K562 (cell line): ENCODE results near the gene CDNF. TPM values are rescaled to one million over a fixed set of nuclear protein-coding genes. Genes with fewer than 3 reads are reported as not detected.

ENCODE experiments used
- ATAC-seq: fragments of 200-7000 bp; cut with Tn5 transposase; 3 replicates; pipeline ENCODE4 v1.9.1; 2020; ENCODE audit warnings: moderate library complexity
- BruUV-seq: library from RNA; stranded (reverse); fragments of 400-500 nt; replicated peaks from 2 replicates; lab custom pipeline; 2021; lab: Mats Ljungman, UMichigan
- CTCF ChIA-PET: fragments of 300-600 bp; formaldehyde crosslinking; extraction: SDS; loops from one replicate; lab custom pipeline; 2021; ENCODE audit warnings: low intra/inter-chr PET ratio; lab: Yijun Ruan, JAX
- POLR2A ChIA-PET: fragments of 300-600, 350-650 bp; sonication (Branson Sonifier 250); formaldehyde crosslinking; extraction: SDS; loops from one replicate; lab custom pipeline; 2021; ENCODE audit warnings: antibody characterized with exemption, inconsistent platforms; lab: Yijun Ruan, JAX
- DNase-seq, 4 experiments: peaks; one replicate each; pipeline versions ENCODE4 v3.0.0 to v3.0.0-alpha.2; 2011 to 2018; ENCODE audit warnings: low spot score in 3 of 4, mixed read lengths in 3 of 4; ENCODE audit errors: extremely low read depth in 1 of 4
- FAIRE-seq: peaks from 2 replicates; lab custom pipeline; 2011; peaks lifted over from hg19 to GRCh38; lab: Jason Lieb, UNC
- H2AFZ ChIP-seq: 2 replicates; pipeline ENCODE4 v1.6.0; 2011; ENCODE audit warnings: low read depth, low read length, control low read depth, inconsistent platforms
- H3K27ac ChIP-seq: fragments of 200-600 bp; 3 replicates; pipeline ENCODE4 v1.8.0; 2011; ENCODE audit warnings: low read depth, mild to moderate bottlenecking, control low read depth, inconsistent platforms, low read length, moderate library complexity, mixed read lengths; ENCODE audit errors: extremely low read depth
- H3K27me3 ChIP-seq, 2 experiments: fragments of 300-600 bp in 1 of 2; 2 replicates in 1 of 2; 3 replicates in 1 of 2; pipeline versions ENCODE4 v1.6.0 to v1.8.0; 2011; ENCODE audit warnings: inconsistent platforms in 2 of 2, low read length in 2 of 2, mild to moderate bottlenecking in 1 of 2, mixed read lengths in 1 of 2, moderate library complexity in 1 of 2; ENCODE audit not compliant: control insufficient read depth in 2 of 2, insufficient read depth in 2 of 2
- H3K36me3 ChIP-seq: fragments of 300-600 bp; 3 replicates; pipeline ENCODE4 v1.8.0; 2011; ENCODE audit warnings: mild to moderate bottlenecking, low read length, inconsistent platforms; ENCODE audit not compliant: control insufficient read depth, insufficient read depth
- H3K4me1 ChIP-seq, 2 experiments: fragments of 200-600 bp in 1 of 2; replicated peaks in 1 of 2; 2 replicates in 1 of 2; 3 replicates in 1 of 2; pipeline versions ENCODE4 v1.5.1 to v1.8.0; 2011; ENCODE audit warnings: inconsistent platforms in 2 of 2, low read length in 2 of 2, mild to moderate bottlenecking in 1 of 2, mixed read lengths in 1 of 2, moderate library complexity in 1 of 2; ENCODE audit not compliant: control insufficient read depth in 2 of 2, insufficient read depth in 2 of 2
- H3K4me2 ChIP-seq: 2 replicates; pipeline ENCODE4 v1.6.1; 2011; ENCODE audit warnings: low read length, control low read depth, inconsistent platforms, mixed read lengths; ENCODE audit not compliant: insufficient read depth
- H3K4me3 ChIP-seq: fragments of 200-600 bp; sonication (generic), shearing (Covaris generic); 2 replicates; pipeline ENCODE4 v1.5.1; 2016; ENCODE audit warnings: control low read depth, inconsistent platforms
- H3K79me2 ChIP-seq: fragments of 200-600 bp; 3 replicates; pipeline ENCODE4 v1.8.0; 2011; ENCODE audit warnings: low read length, inconsistent platforms; ENCODE audit not compliant: control insufficient read depth, insufficient read depth
- H3K9ac ChIP-seq, 2 experiments: 2 replicates each; pipeline versions ENCODE4 v1.6.0 to v1.6.1; 2011; ENCODE audit warnings: low read depth in 2 of 2, low read length in 2 of 2, control low read depth in 1 of 2, inconsistent platforms in 1 of 2, mild to moderate bottlenecking in 1 of 2, mixed read lengths in 1 of 2; ENCODE audit not compliant: insufficient read depth in 1 of 2
- H3K9me1 ChIP-seq: one replicate; pipeline ENCODE4 v1.6.0; 2011; ENCODE audit warnings: inconsistent platforms, mild to moderate bottlenecking, low read length, moderate library complexity; ENCODE audit not compliant: control insufficient read depth, insufficient read depth
- H3K9me3 ChIP-seq: replicated peaks from 2 replicates; pipeline ENCODE4 v1.5.1; 2011; ENCODE audit warnings: low read depth, low read length, inconsistent platforms; ENCODE audit not compliant: control insufficient read depth, insufficient read depth
- H4K20me1 ChIP-seq: replicated peaks from 2 replicates; pipeline ENCODE4 v1.6.1; 2011; ENCODE audit warnings: low read length, inconsistent platforms, mixed read lengths; ENCODE audit not compliant: control insufficient read depth, insufficient read depth
- BRF2 ChIP-seq: IDR thresholded peaks from 3 replicates; pipeline ENCODE4 v1.6.1; 2011; ENCODE audit warnings: borderline replicate concordance, mild to moderate bottlenecking; ENCODE audit not compliant: insufficient read length, insufficient read depth
- FOXA3 ChIP-seq, 2 experiments: fragments of 450-650 bp in 1 of 2; sonication (generic) in 1 of 2; formaldehyde crosslinking; IDR thresholded peaks in 1 of 2; conservative IDR thresholded peaks in 1 of 2; 2 replicates each; pipeline versions ENCODE4 v1.4.0 to v1.8.0; 2020 to 2022; ENCODE audit warnings: mild to moderate bottlenecking in 2 of 2, missing genetic modification reagents in 1 of 2
- GMEB1 ChIP-seq: fragments of 250-450 bp; sonication (Bioruptor Pico); IDR thresholded peaks from 2 replicates; pipeline ENCODE4 v1.4.0; 2020; ENCODE audit warnings: mild to moderate bottlenecking
- GTF2E2 ChIP-seq: fragments of 200-800 bp; sonication (Bioruptor generic); IDR thresholded peaks from 2 replicates; pipeline ENCODE4 v1.6.1; 2016; ENCODE audit warnings: missing genetic modification characterization, missing compliant biosample characterization
- HDAC8 ChIP-seq: fragments of 450-650 bp; IDR thresholded peaks from 2 replicates; pipeline ENCODE4 v1.6.1; 2016; ENCODE audit warnings: mild to moderate bottlenecking, missing genetic modification characterization, moderate library complexity, missing compliant biosample characterization
- HNRNPLL ChIP-seq: fragments of 200-400 bp; formaldehyde crosslinking; IDR thresholded peaks from 2 replicates; pipeline ENCODE4 v1.6.1; 2017; ENCODE audit warnings: low read length, low read depth, mild to moderate bottlenecking; ENCODE audit not compliant: poor library complexity, severe bottlenecking
- MAZ ChIP-seq, 2 experiments: fragments of 450-650 bp in 1 of 2; sonication (generic) in 1 of 2; formaldehyde crosslinking; IDR thresholded peaks in 1 of 2; conservative IDR thresholded peaks in 1 of 2; 2 replicates each; pipeline versions ENCODE4 v1.4.0 to v1.5.0; 2020; ENCODE audit warnings: mild to moderate bottlenecking in 1 of 2, missing genetic modification reagents in 1 of 2
- NFATC3 ChIP-seq: fragments of 450-650 bp; IDR thresholded peaks from 2 replicates; pipeline ENCODE4 v1.6.1; 2017; ENCODE audit warnings: mild to moderate bottlenecking
- PRMT5 ChIP-seq: sonication (generic); formaldehyde crosslinking; IDR thresholded peaks from 2 replicates; pipeline ENCODE4 v1.5.0; 2020; ENCODE audit warnings: missing genetic modification reagents
- RFX7 ChIP-seq: fragments of 250-450 bp; sonication (Bioruptor Pico); IDR thresholded peaks from 2 replicates; pipeline ENCODE4 v1.5.1; 2021; ENCODE audit warnings: mild to moderate bottlenecking
- RNF2 ChIP-seq: sonication (generic); IDR thresholded peaks from 2 replicates; pipeline ENCODE4 v1.6.1; 2016
- SAP30 ChIP-seq: fragments of 200-600 bp; sonication (generic); IDR thresholded peaks from 2 replicates; pipeline ENCODE4 v1.6.1; 2012; ENCODE audit warnings: borderline replicate concordance, low read depth, mild to moderate bottlenecking, moderate library complexity, low read length, control low read depth, inconsistent platforms; ENCODE audit not compliant: insufficient read depth, poor library complexity, severe bottlenecking
- U2AF1 ChIP-seq: fragments of 200-400 bp; formaldehyde crosslinking; optimal IDR thresholded peaks from 2 replicates; pipeline ENCODE3; 2017; ENCODE audit warnings: mild to moderate bottlenecking, low read depth, low read length, moderate library complexity
- XRCC3 ChIP-seq: fragments of 450-650 bp; IDR thresholded peaks from 2 replicates; pipeline ENCODE4 v1.6.1; 2017; ENCODE audit warnings: mild to moderate bottlenecking, moderate library complexity
- ZNF398 ChIP-seq: fragments of 250-450 bp; sonication (Bioruptor Pico); IDR thresholded peaks from 2 replicates; pipeline ENCODE4 v1.8.0; 2021; ENCODE audit warnings: moderate library complexity, mild to moderate bottlenecking, inconsistent platforms
- WGBS: fragments of 100-300 bp; shearing (Covaris generic); methylation state at CpG from one replicate; pipeline ENCODE4 v1.1.6; 2016; ENCODE audit warnings: low coverage, mixed read lengths; ENCODE audit not compliant: insufficient coverage; ENCODE audit errors: missing lambda C conversion rate; 5-methylcytosine and 5-hydroxymethylcytosine counted together
- in situ Hi-C: fragments of 300-500 bp; cut with MboI; formaldehyde crosslinking; loops from 4 replicates; pipeline ENCODE4 v1.15.0; 2018; ENCODE audit warnings: inconsistent platforms, mixed read lengths
- intact Hi-C: fragments of 100-400 bp; cut with micrococcal nuclease; formaldehyde crosslinking; loops from 2 replicates; pipeline ENCODE4 v1.14.2; 2022
- polyA plus RNA-seq, 8 experiments: library from polyadenylated mRNA; depleted of rRNA in 4 of 8; stranded (reverse) in 5 of 8; unstranded in 3 of 8; fragments of >200 nt; fragmentation: Nextera tagmentation in 2 of 8; fragmentation: Illumina TruSeq in 1 of 8; extraction: Ambion mirVana in 2 of 8; extraction: Trizol in 1 of 8; gene quantifications; 2 replicates each; pipeline versions ENCODE4 v1.2.1 to v1.2.3, GENCODE V29; 2011 to 2014; ENCODE audit warnings: inconsistent platforms in 1 of 8, missing spikeins in 1 of 8
- total RNA-seq, 7 experiments: library from RNA; depleted of rRNA in 6 of 7; stranded (reverse); fragments of >200 nt in 6 of 7; fragmentation: Illumina TruSeq in 2 of 7; extraction: Trizol in 2 of 7; gene quantifications; 2 replicates each; pipeline versions ENCODE4 v1.2.1 to v1.2.3, GENCODE V29; 2011 to 2021; ENCODE audit warnings: low replicate concordance in 1 of 7

The CDNF gene
- total and polyA plus RNA-seq, 9 of the 15 experiments (the other 6 are each of a cell fraction or from before 2014, with no cell fraction given) = 0.18 to 1.6 (median 0.61) TPM

GRCh38 chr10:14812271-14812670 is 25.6 kb downstream of the CDNF start (continued):
- TF ChIP-seq SAP30 = no peak
- no peak for TF ChIP-seq XRCC3
- TF ChIP-seq ZNF398 (CRISPR knock-in tag) = no peak
- no peak for TF ChIP-seq PRMT5
- TF ChIP-seq HNRNPLL = peak; percentile 30
- TF ChIP-seq MAZ (CRISPR knock-in tag; conservative IDR thresholded peaks at IDR 0.05 in 1 of 2, IDR thresholded peaks at IDR 0.05 in 1 of 2) = 0 out of 4 replicates have a peak, but pooled peaks of 1 of the 2 experiments have one; percentile 32

- Histone ChIP-seq H3K36me3 (no peaks in the 10 kb centered on the region), H3K27me3 (peaks cover 14 to 26% of the 10 kb centered on the region in 2 experiments), H4K20me1 (no peaks in the 10 kb centered on the region), H3K4me3 (no peak overlapping the region), H3K9me3 (no peaks in the 10 kb centered on the region), H3K4me2 (no peak overlapping the region), H3K4me1 (no peaks in the 10 kb centered on the region), H3K27ac (no peak overlapping the region), H2AFZ (no peak overlapping the region), H3K9ac (no peak overlapping the region), H3K9me1 (no peaks in the 10 kb centered on the region), H3K79me2 (no peaks in the 10 kb centered on the region)
- BruUV-seq = no TSS peak
- FAIRE-seq = no peak
- intact Hi-C loops (no loop called here), in situ Hi-C loops (no loop called here)
- CTCF ChIA-PET = no interaction called here
- no peak for DNase-seq
- no peak for ATAC-seq
- 4% methylated on average over 9 of the region's 9 CpGs for WGBS
- POLR2A ChIA-PET = no interaction called here
- TF ChIP-seq GMEB1 = no peak
- TF ChIP-seq FOXA3 (CRISPR knock-in tag; conservative IDR thresholded peaks at IDR 0.05 in 1 of 2, IDR thresholded peaks at IDR 0.05 in 1 of 2) = no peak
- TF ChIP-seq RNF2 = no peak
- no peak for TF ChIP-seq U2AF1
- no peak for TF ChIP-seq RFX7
- no peak for TF ChIP-seq BRF2
- TF ChIP-seq NFATC3 = no peak
- TF ChIP-seq HDAC8 (tag) = no peak
- TF ChIP-seq GTF2E2 (tag) = no peak
Measured at GRCh38 chr10:14810969-14811953, 26.6 kb downstream of the CDNF start.
